HG02885 (cell line): ENCODE data around the gene FBRSL1.
"Not testable (repeated sequence)": the region's sequence is repeated elsewhere in the genome, so short reads cannot be mapped to it uniquely, and the experiment has no call there.

Experiments
- ATAC-seq: cut with Tn5 transposase; IDR thresholded peaks from one replicate; pipeline ENCODE4 v1.9.1; 2021; ENCODE audit warnings: mild to moderate bottlenecking; ENCODE audit not compliant: unreplicated experiment, poor library complexity

The FBRSL1 gene

GRCh38 chr12:132453361-132454192 lies 36.4 kb upstream of the FBRSL1 start:
- ATAC-seq = no peak

- ATAC-seq = no peak
Measured at GRCh38 chr12:132454193-132454932, 35.6 kb upstream of the FBRSL1 start.

- no peak for ATAC-seq
Measured at GRCh38 chr12:132454933-132455418, 35.0 kb upstream of the FBRSL1 start.

GRCh38 chr12:132455565-132455964 lies 34.4 kb upstream of the FBRSL1 start:
- ATAC-seq = no peak

- no peak for ATAC-seq
Measured at GRCh38 chr12:132456186-132456943, 33.6 kb upstream of the FBRSL1 start.

GRCh38 chr12:132456944-132457495 lies 32.9 kb upstream of the FBRSL1 start:
- ATAC-seq = no peak

- no peak for ATAC-seq
Measured at GRCh38 chr12:132458441-132458840, 31.5 kb upstream of the FBRSL1 start.

GRCh38 chr12:132458846-132459641 lies 30.9 kb upstream of the FBRSL1 start:
- ATAC-seq = no peak

GRCh38 chr12:132460571-132460970 lies 29.4 kb upstream of the FBRSL1 start:
- ATAC-seq = no peak

- ATAC-seq = no peak
Measured at GRCh38 chr12:132461526-132461925, 28.4 kb upstream of the FBRSL1 start.

- no peak for ATAC-seq
Measured at GRCh38 chr12:132462788-132463187, 27.2 kb upstream of the FBRSL1 start.

- ATAC-seq = not testable (repeated sequence)
Measured at GRCh38 chr12:132463284-132463924, 26.5 kb upstream of the FBRSL1 start.

GRCh38 chr12:132464304-132464703 lies 25.6 kb upstream of the FBRSL1 start:
- not testable (repeated sequence) for ATAC-seq

GRCh38 chr12:132464820-132465219 lies 25.1 kb upstream of the FBRSL1 start:
- ATAC-seq = no peak

- no peak for ATAC-seq
Measured at GRCh38 chr12:132465269-132466190, 24.4 kb upstream of the FBRSL1 start.

- ATAC-seq = no peak
Measured at GRCh38 chr12:132466241-132467201, 23.4 kb upstream of the FBRSL1 start.

- ATAC-seq = no peak
Measured at GRCh38 chr12:132467511-132467910, 22.4 kb upstream of the FBRSL1 start.
